ENCODE data around the gene PATJ.

DNA sequence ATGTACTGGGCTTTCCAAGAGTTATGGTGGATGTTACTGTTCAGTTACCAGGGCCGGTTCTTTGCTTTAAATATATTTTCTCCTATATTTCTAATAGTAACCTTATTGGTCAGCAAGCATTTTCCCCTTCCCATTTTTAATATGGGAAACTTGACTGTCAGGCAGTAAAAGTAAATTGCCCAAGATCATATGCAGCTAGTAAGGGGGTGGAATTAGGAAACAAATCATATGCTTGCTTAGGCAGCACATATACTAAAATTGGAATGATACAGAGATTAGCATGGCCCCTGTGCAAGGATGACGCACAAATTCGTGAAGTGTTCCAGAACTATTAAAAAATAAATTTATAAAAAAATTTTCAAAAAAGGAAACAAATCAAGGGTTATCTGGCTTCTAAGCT is 73.9 kb downstream of the PATJ start:
- TF ChIP-seq, protein P1, sequence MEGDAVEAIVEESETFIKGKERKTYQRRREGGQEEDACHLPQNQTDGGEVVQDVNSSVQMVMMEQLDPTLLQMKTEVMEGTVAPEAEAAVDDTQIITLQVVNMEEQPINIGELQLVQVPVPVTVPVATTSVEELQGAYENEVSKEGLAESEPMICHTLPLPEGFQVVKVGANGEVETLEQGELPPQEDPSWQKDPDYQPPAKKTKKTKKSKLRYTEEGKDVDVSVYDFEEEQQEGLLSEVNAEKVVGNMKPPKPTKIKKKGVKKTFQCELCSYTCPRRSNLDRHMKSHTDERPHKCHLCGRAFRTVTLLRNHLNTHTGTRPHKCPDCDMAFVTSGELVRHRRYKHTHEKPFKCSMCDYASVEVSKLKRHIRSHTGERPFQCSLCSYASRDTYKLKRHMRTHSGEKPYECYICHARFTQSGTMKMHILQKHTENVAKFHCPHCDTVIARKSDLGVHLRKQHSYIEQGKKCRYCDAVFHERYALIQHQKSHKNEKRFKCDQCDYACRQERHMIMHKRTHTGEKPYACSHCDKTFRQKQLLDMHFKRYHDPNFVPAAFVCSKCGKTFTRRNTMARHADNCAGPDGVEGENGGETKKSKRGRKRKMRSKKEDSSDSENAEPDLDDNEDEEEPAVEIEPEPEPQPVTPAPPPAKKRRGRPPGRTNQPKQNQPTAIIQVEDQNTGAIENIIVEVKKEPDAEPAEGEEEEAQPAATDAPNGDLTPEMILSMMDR (IDR thresholded peaks at IDR 0.05): no peak
- TF ChIP-seq EP300 (IDR thresholded peaks at IDR 0.05) (no peak), POLR2A (IDR thresholded peaks at IDR 0.05) (no peak)

All from stomach (tissue), 4 donors.